ENCODE data around the gene PTGIR.

GRCh38 chr19:46610413-46610775 lies 14.5 kb downstream of the PTGIR start:
- TF ChIP-seq CTCF (IDR thresholded peaks at IDR 0.05) (no peak), POLR2AphosphoS5 (IDR thresholded peaks at IDR 0.05) (no peak), POLR2A (IDR thresholded peaks at IDR 0.05; ENCODE audit: low read depth) (no peak), EP300 (IDR thresholded peaks at IDR 0.05) (no peak)
